Activated T-helper 17 cell treated with anti-CD3 and anti-CD28 coated beads, Interleukin-2, amount 50 U/mL, for 72 hours (primary cell): Measurements from ENCODE around the gene TSPAN1. TPM values are rescaled to one million over a fixed set of nuclear protein-coding genes. Genes with fewer than 3 reads are reported as not detected.
A peak's percentile ranks its signal among the peaks of the same experiment; 100 is the strongest.
"Not testable (repeated sequence)": the region's sequence is repeated elsewhere in the genome, so short reads cannot be mapped to it uniquely, and the experiment has no call there.

Source experiments
- ATAC-seq: fragments of 150-1000 bp; cut with Tn5 transposase; replicated peaks from 2 replicates; pipeline ENCODE4 v1.10.0; 2021; ENCODE audit warnings: mild to moderate bottlenecking, moderate library complexity
- H3K27ac Mint-ChIP-seq: one replicate; pipeline ENCODE4 v1.8.0; 2022; ENCODE audit warnings: mixed read lengths
- H3K27me3 Mint-ChIP-seq: one replicate; pipeline ENCODE4 v1.8.0; 2022; ENCODE audit warnings: mixed read lengths
- H3K36me3 Mint-ChIP-seq: one replicate; pipeline ENCODE4 v1.8.0; 2022; ENCODE audit warnings: low read depth, mild to moderate bottlenecking, mixed read lengths
- H3K4me1 Mint-ChIP-seq: one replicate; pipeline ENCODE4 v1.8.0; 2022; ENCODE audit warnings: mixed read lengths
- H3K4me3 Mint-ChIP-seq: one replicate; pipeline ENCODE4 v1.8.0; 2022; ENCODE audit warnings: mild to moderate bottlenecking, mixed read lengths
- H3K9me3 Mint-ChIP-seq: one replicate; pipeline ENCODE4 v1.8.0; 2022; ENCODE audit warnings: mixed read lengths
- total RNA-seq, 2 donors: library from RNA; stranded (reverse); gene quantifications; one replicate each; pipeline ENCODE4 v1.2.3, GENCODE V29; 2022

Gene TSPAN1
- total RNA-seq, 2 donors from 2014 or later: not detected

DNA sequence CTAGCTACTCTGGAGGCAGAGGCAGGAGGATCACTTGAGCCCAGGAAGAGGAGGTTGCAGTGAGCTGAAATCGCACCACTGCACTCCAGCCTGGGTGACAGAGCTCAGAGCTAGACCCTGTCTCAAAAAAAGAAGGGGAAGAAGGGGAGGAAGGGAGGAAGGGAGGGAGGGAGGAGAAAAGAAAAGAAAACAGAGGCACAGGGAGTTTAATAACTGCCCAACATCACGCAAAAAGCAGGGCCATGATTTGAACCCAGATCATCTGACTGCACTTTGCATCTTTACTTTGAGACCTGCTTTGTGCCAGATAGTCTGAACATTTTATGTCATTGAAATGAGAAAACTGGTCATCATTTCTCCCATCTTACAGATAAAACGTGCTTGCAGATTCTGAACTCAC lies 30.3 kb downstream of the TSPAN1 start:
- H3K9me3 Mint-ChIP-seq: no peaks in the 10 kb centered on the region
- no peak overlapping the region for H3K4me3 Mint-ChIP-seq
- H3K4me1 Mint-ChIP-seq: no peaks in the 10 kb centered on the region

DNA sequence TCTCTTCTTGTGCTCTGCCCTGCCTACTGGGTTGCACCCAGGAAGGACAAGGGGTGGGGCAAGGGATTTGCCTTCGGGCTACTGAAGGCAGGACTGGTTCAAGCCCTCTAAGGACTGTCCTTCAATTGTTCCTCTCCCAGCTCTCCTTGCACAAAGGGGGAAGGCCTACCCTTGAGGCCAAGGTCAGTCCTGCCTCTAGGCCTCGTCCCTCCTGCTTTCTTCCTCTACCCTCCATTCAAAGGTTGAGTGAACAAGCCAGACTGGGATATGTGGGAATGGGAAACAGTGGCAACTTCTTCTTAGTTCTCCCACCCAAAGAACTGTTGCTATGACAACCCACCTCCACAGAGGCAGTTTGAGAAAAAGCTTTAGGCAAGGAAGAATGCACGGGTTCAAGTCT lies 30.9 kb downstream of the TSPAN1 start:
- no peak overlapping the region for H3K4me3 Mint-ChIP-seq
- H3K36me3 Mint-ChIP-seq: no peaks in the 10 kb centered on the region
- H3K9me3 Mint-ChIP-seq: no peaks in the 10 kb centered on the region
- H3K4me1 Mint-ChIP-seq: no peaks in the 10 kb centered on the region
- peaks cover 3% of the 10 kb centered on the region for H3K27me3 Mint-ChIP-seq
- H3K27ac Mint-ChIP-seq: no peak overlapping the region
- ATAC-seq: no peak

More for the DNA sequence above, 30.3 kb downstream of the TSPAN1 start:
- no peak for ATAC-seq
- H3K27me3 Mint-ChIP-seq: peaks cover 3% of the 10 kb centered on the region
- H3K36me3 Mint-ChIP-seq: no peaks in the 10 kb centered on the region
- H3K27ac Mint-ChIP-seq: no peak overlapping the region

- Mint-ChIP-seq H3K4me1 (no peaks in the 10 kb centered on the region), H3K36me3 (no peaks in the 10 kb centered on the region), H3K9me3 (no peaks in the 10 kb centered on the region), H3K4me3 (no peak overlapping the region), H3K27me3 (peaks cover 3% of the 10 kb centered on the region), H3K27ac (no peak overlapping the region)
- no peak for ATAC-seq
Measured at GRCh38 chr1:46206399-46206798, 31.5 kb downstream of the TSPAN1 start.

DNA sequence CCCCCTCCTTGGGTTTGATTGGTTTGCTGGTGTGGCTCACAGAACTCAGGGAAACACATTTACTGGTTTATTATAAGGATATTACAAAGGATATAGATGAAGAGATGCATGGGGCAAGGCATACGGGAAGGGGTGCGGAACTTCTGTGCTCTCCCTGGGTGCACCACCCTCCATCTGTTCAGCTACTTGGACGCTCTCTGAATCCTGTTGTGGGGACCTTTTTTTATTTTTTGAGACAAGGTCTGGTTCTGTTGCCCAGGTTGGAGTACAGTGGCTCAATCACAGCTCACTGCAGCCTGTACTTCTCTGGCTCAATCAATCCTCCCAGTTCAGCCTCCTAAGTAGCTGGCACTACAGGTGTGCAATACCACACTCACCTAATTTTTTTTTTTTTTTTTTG lies 35.7 kb downstream of the TSPAN1 start:
- H3K27ac Mint-ChIP-seq: no peak overlapping the region
- no peaks in the 10 kb centered on the region for H3K4me1 Mint-ChIP-seq
- no peak for ATAC-seq
- no peaks in the 10 kb centered on the region for H3K27me3 Mint-ChIP-seq
- H3K4me3 Mint-ChIP-seq: no peak overlapping the region
- H3K9me3 Mint-ChIP-seq: no peaks in the 10 kb centered on the region
- H3K36me3 Mint-ChIP-seq: no peaks in the 10 kb centered on the region

- no peaks in the 10 kb centered on the region for H3K9me3 Mint-ChIP-seq
- no peaks in the 10 kb centered on the region for H3K4me1 Mint-ChIP-seq
- H3K27me3 Mint-ChIP-seq: no peaks in the 10 kb centered on the region
- no peak overlapping the region for H3K4me3 Mint-ChIP-seq
- no peak overlapping the region for H3K27ac Mint-ChIP-seq
- ATAC-seq: no peak
- no peaks in the 10 kb centered on the region for H3K36me3 Mint-ChIP-seq
Measured at GRCh38 chr1:46211051-46211450, 36.2 kb downstream of the TSPAN1 start.

DNA sequence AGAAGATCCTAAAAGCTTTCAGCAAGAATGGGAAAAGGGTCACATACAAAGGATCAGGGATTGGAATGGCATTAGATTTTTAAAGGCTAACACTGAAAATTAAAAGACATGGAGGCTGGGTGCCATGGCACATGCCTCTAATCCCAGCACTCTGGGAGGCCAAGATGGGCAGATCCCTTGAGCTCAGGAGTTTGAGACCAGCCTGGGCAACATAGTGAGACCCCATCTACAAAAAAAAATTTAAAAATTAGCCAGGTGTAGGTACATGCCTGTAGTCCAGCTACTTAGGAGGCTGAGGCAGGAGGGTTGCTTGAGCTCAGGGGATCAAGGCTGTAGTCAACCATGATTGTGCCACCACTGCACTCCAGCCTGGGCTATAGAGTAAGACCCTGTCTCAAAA lies 40.6 kb downstream of the TSPAN1 start:
- H3K27ac Mint-ChIP-seq: no peak overlapping the region
- H3K4me3 Mint-ChIP-seq: no peak overlapping the region
- peaks cover 3% of the 10 kb centered on the region for H3K27me3 Mint-ChIP-seq
- H3K4me1 Mint-ChIP-seq: no peaks in the 10 kb centered on the region
- no peaks in the 10 kb centered on the region for H3K9me3 Mint-ChIP-seq
- H3K36me3 Mint-ChIP-seq: no peaks in the 10 kb centered on the region
- no peak for ATAC-seq

DNA sequence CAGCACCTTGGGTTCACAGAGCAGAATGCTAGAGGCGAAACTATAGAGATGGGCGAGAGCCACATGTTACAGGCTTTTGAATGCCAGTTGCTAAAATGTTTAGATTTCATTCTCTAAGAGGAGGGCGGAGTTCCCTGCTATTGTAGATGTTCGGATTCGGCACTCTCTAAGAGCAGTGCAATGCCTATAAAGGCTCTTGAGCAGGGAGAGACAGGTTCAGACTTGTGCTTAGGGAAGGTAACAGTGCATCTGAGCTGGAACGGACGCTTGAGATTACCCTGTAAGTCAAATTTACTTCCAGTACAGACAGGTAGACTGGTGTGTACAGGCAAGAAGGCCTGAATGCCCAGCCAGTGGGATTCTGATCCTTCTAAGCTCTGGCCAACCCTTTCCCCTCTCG lies 43.6 kb downstream of the TSPAN1 start:
- no peak for ATAC-seq
- Mint-ChIP-seq H3K4me3 (no peak overlapping the region), H3K4me1 (no peaks in the 10 kb centered on the region)

GRCh38 chr1:46219551-46220520 lies 44.9 kb downstream of the TSPAN1 start:
- no peaks in the 10 kb centered on the region for H3K4me1 Mint-ChIP-seq
- no peaks in the 10 kb centered on the region for H3K9me3 Mint-ChIP-seq
- H3K36me3 Mint-ChIP-seq: no peaks in the 10 kb centered on the region
- no peak for ATAC-seq
- H3K27ac Mint-ChIP-seq: no peak overlapping the region
- no peak overlapping the region for H3K4me3 Mint-ChIP-seq
- peaks cover 3% of the 10 kb centered on the region for H3K27me3 Mint-ChIP-seq

More for the DNA sequence above, 43.6 kb downstream of the TSPAN1 start:
- no peaks in the 10 kb centered on the region for H3K36me3 Mint-ChIP-seq
- no peak overlapping the region for H3K27ac Mint-ChIP-seq
- peaks cover 3% of the 10 kb centered on the region for H3K27me3 Mint-ChIP-seq
- H3K9me3 Mint-ChIP-seq: no peaks in the 10 kb centered on the region

DNA sequence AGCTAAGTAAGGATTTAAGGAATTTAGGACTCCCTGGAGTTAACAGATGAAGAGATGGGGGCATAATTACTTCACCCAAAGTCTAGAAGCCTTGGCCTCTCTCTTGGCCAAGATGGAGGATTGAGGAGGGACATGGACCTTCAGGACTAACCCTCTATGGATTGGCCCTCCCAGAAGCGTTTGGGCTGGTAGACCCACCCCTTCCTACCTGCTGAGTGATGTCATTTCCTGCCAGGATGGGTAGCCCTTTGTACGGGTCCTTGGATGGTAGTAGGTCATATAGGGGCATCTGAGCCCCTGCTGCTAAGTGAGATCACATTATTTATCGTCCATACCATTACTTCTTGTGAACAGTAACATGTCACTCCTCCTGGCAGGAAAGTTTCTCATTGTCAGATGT lies 45.9 kb downstream of the TSPAN1 start:
- peak overlapping the region; percentile 62 for H3K27ac Mint-ChIP-seq
- no peaks in the 10 kb centered on the region for H3K36me3 Mint-ChIP-seq
- peaks cover 3% of the 10 kb centered on the region for H3K27me3 Mint-ChIP-seq
- H3K9me3 Mint-ChIP-seq: no peaks in the 10 kb centered on the region
- peak; percentile 25 for ATAC-seq
- no peak overlapping the region for H3K4me3 Mint-ChIP-seq
- H3K4me1 Mint-ChIP-seq: no peaks in the 10 kb centered on the region

DNA sequence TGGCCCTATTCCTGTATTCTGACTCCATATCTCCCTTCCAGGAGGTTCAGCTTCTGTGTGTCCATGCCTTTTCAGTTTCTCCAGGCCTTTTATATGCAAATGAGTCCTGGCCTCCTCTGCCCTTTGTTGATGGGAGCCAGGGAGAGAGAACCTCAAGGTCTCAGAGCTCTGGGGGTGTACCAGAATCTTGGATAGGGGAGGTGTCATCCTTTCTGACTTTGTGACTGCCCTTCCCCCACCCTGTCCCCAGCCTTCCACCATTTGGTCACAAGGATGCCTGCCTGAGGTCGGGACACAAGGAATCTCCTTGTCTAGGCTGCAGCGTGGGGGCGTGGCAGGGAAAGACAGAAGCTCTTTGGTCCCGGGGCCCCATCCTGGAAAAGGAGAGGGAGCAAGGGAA lies 46.9 kb downstream of the TSPAN1 start:
- no peaks in the 10 kb centered on the region for H3K9me3 Mint-ChIP-seq
- H3K4me1 Mint-ChIP-seq: no peaks in the 10 kb centered on the region
- no peak overlapping the region for H3K4me3 Mint-ChIP-seq
- H3K27me3 Mint-ChIP-seq: peaks cover 2% of the 10 kb centered on the region
- peak overlapping the region; percentile 62 for H3K27ac Mint-ChIP-seq
- no peaks in the 10 kb centered on the region for H3K36me3 Mint-ChIP-seq
- ATAC-seq: no peak

GRCh38 chr1:46223055-46223454 lies 48.2 kb downstream of the TSPAN1 start:
- H3K4me3 Mint-ChIP-seq, ATAC-seq, H3K27ac Mint-ChIP-seq, H3K4me1 Mint-ChIP-seq, H3K9me3 Mint-ChIP-seq, H3K27me3 Mint-ChIP-seq, H3K36me3 Mint-ChIP-seq: not testable (repeated sequence)

GRCh38 chr1:46223472-46223943 lies 48.6 kb downstream of the TSPAN1 start:
- ATAC-seq: peak; percentile 98
- Mint-ChIP-seq H3K4me3 (no peak overlapping the region), H3K9me3 (no peaks in the 10 kb centered on the region), H3K27ac (no peak overlapping the region), H3K36me3 (no peaks in the 10 kb centered on the region), H3K27me3 (no peaks in the 10 kb centered on the region), H3K4me1 (no peaks in the 10 kb centered on the region)

DNA sequence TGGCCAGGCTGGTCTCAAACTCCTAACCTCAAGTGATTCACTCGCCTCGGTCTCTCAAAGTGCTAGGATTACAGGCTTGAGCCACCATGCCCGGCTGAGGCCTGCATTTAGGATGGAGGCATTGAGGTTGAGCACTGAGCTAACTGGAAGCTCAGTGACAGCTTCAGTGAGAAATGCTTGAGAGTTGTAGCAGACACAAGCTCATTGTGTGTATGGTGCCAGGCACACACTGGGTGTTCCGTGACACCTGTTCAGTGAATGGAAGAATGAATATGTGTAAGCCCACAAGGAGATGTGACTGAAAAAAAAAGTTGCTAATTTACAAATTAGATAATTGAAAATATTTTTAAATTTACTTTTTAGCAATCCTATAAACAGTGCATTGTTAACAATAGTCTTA lies 50.1 kb downstream of the TSPAN1 start:
- H3K27me3 Mint-ChIP-seq: no peaks in the 10 kb centered on the region
- no peaks in the 10 kb centered on the region for H3K9me3 Mint-ChIP-seq
- no peak overlapping the region for H3K4me3 Mint-ChIP-seq
- H3K36me3 Mint-ChIP-seq: no peaks in the 10 kb centered on the region
- no peak for ATAC-seq
- no peaks in the 10 kb centered on the region for H3K4me1 Mint-ChIP-seq
- H3K27ac Mint-ChIP-seq: no peak overlapping the region

DNA sequence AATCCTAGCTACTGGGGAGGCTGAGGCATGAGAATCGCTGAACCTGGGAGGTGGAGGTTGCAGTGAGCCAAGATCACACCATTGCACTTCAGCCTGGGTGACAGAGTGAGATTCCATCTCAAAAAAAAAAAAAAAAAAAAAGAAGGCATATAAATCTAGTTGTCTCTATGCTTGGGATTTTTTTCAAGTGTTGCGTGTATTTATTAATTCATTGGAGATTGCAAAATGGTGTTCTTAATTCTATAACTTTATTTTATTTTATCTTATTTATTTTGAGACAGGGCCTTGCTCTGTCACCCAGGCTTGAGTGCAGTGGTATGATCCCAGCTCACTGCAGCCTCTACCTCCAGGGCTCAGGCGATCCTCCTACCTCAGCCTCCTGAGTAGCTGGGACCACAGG lies 56.3 kb downstream of the TSPAN1 start:
- ATAC-seq, H3K4me3 Mint-ChIP-seq, H3K4me1 Mint-ChIP-seq, H3K9me3 Mint-ChIP-seq, H3K27me3 Mint-ChIP-seq, H3K36me3 Mint-ChIP-seq, H3K27ac Mint-ChIP-seq: not testable (repeated sequence)
